ENCODE results near the gene ME2. TPM values are rescaled to one million over a fixed set of nuclear protein-coding genes. Genes with fewer than 3 reads are reported as not detected.

Gene ME2
- total RNA-seq, 1 donor from 2014 or later, result 54.5 TPM

GRCh38 chr18:50848061-50848551 lies 30.8 kb upstream of the ME2 start:
- TF ChIP-seq CTCF (IDR thresholded peaks at IDR 0.05; ENCODE audit: borderline replicate concordance), result no peak
- H3K27ac ChIP-seq (replicated peaks), result peak overlapping the region; percentile 70
- H3K27me3 ChIP-seq (ENCODE audit: low read depth), result no peaks in the 10 kb centered on the region
- H3K4me3 ChIP-seq, result no peak overlapping the region
- intact Hi-C loops (cut with micrococcal nuclease), result no loop called here
- H3K4me1 ChIP-seq, result peaks cover 37% of the 10 kb centered on the region
- no peaks in the 10 kb centered on the region for H3K9me3 ChIP-seq (replicated peaks)
- H3K36me3 ChIP-seq, result no peaks in the 10 kb centered on the region
- no peak for DNase-seq

- no peak overlapping the region for H3K4me3 ChIP-seq
- H3K36me3 ChIP-seq, result no peaks in the 10 kb centered on the region
- H3K4me1 ChIP-seq, result peaks cover 36% of the 10 kb centered on the region
- DNase-seq, result no peak
- no peak for TF ChIP-seq CTCF (IDR thresholded peaks at IDR 0.05; ENCODE audit: borderline replicate concordance)
- H3K27ac ChIP-seq (replicated peaks), result peak overlapping the region; percentile 70
- H3K27me3 ChIP-seq (ENCODE audit: low read depth), result no peaks in the 10 kb centered on the region
- intact Hi-C loops (cut with micrococcal nuclease), result no loop called here
- no peaks in the 10 kb centered on the region for H3K9me3 ChIP-seq (replicated peaks)
Observed at GRCh38 chr18:50848991-50849390, 29.9 kb upstream of the ME2 start.

DNA sequence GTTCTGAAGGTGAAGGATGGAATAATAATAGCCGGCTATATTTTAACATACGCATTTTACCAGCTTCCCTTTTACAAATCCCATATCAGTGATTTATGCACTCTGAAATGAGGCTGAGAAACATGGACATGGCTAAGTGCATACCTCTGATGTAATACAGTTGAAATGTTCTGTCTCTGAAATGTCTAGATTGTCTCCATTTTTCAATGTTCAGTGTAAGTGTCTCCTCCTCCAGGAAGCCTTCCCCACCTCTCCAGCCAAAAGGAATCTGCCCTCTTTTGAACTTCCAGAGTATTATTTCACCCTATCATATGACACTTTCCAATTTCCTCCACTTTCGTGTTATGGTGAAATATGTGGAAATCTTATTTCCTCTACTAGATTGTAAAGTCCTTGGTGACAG lies 29.5 kb upstream of the ME2 start:
- intact Hi-C loops (cut with micrococcal nuclease), result no loop called here
- no peak for DNase-seq
- H3K27ac ChIP-seq (replicated peaks), result peak overlapping the region; percentile 70
- H3K27me3 ChIP-seq (ENCODE audit: low read depth), result no peaks in the 10 kb centered on the region
- no peak overlapping the region for H3K4me3 ChIP-seq
- no peaks in the 10 kb centered on the region for H3K9me3 ChIP-seq (replicated peaks)
- no peaks in the 10 kb centered on the region for H3K36me3 ChIP-seq
- H3K4me1 ChIP-seq, result peaks cover 32% of the 10 kb centered on the region
- no peak for TF ChIP-seq CTCF (IDR thresholded peaks at IDR 0.05; ENCODE audit: borderline replicate concordance)

- intact Hi-C loops (cut with micrococcal nuclease), result no loop called here
- no peak for TF ChIP-seq CTCF (IDR thresholded peaks at IDR 0.05; ENCODE audit: borderline replicate concordance)
- H3K27me3 ChIP-seq (ENCODE audit: low read depth), result no peaks in the 10 kb centered on the region
- no peaks in the 10 kb centered on the region for H3K36me3 ChIP-seq
- H3K9me3 ChIP-seq (replicated peaks), result no peaks in the 10 kb centered on the region
- no peak overlapping the region for H3K4me3 ChIP-seq
- no peak overlapping the region for H3K27ac ChIP-seq (replicated peaks)
- peaks cover 21% of the 10 kb centered on the region for H3K4me1 ChIP-seq
- no peak for DNase-seq
Observed at GRCh38 chr18:50850307-50851065, 28.4 kb upstream of the ME2 start.

- intact Hi-C loops (cut with micrococcal nuclease), result no loop called here
- Histone ChIP-seq H3K4me1 (peaks cover 7% of the 10 kb centered on the region), H3K36me3 (no peaks in the 10 kb centered on the region), H3K27me3 (ENCODE audit: low read depth) (no peaks in the 10 kb centered on the region), H3K9me3 (replicated peaks) (no peaks in the 10 kb centered on the region), H3K4me3 (no peak overlapping the region), H3K27ac (replicated peaks) (no peak overlapping the region)
- no peak for DNase-seq
- TF ChIP-seq CTCF (IDR thresholded peaks at IDR 0.05; ENCODE audit: borderline replicate concordance), result no peak
Observed at GRCh38 chr18:50853863-50854271, 25.1 kb upstream of the ME2 start.
